GM06990 (cell line): ENCODE data around the gene ANXA2.
A peak's percentile ranks its signal among the peaks of the same experiment; 100 is the strongest.

Experiments
- DNase-seq: peaks from one replicate; pipeline ENCODE4 v3.0.0-alpha.2; 2011; ENCODE audit not compliant: insufficient read length; ENCODE audit errors: extremely low read depth
- H3K27me3 ChIP-seq: replicated peaks from 2 replicates; pipeline ENCODE4 v1.6.0; 2011; ENCODE audit warnings: low read length; ENCODE audit not compliant: control insufficient read depth, insufficient read depth
- H3K36me3 ChIP-seq: 2 replicates; pipeline ENCODE4 v1.5.1; 2011; ENCODE audit warnings: low read length; ENCODE audit not compliant: control insufficient read depth, insufficient read depth
- H3K4me3 ChIP-seq: replicated peaks from 2 replicates; pipeline ENCODE4 v1.5.1; 2011; ENCODE audit warnings: low read depth, mild to moderate bottlenecking, control low read depth, low read length
- CTCF ChIP-seq: IDR thresholded peaks from 2 replicates; pipeline ENCODE4 v1.5.1; 2011; ENCODE audit warnings: low read length, control low read depth, mild to moderate bottlenecking, inconsistent platforms; ENCODE audit not compliant: insufficient read depth, poor library complexity, severe bottlenecking

Gene ANXA2

GRCh38 chr15:60344987-60345386 is 52.8 kb downstream of the ANXA2 start:
- peaks cover 16% of the 10 kb centered on the region for H3K36me3 ChIP-seq

GRCh38 chr15:60344461-60344860 is 53.3 kb downstream of the ANXA2 start:
- Histone ChIP-seq H3K27me3 (no peaks in the 10 kb centered on the region), H3K36me3 (peaks cover 16% of the 10 kb centered on the region), H3K4me3 (no peak overlapping the region)
- no peak for DNase-seq
- TF ChIP-seq CTCF = no peak

More at GRCh38 chr15:60344987-60345386, 52.8 kb downstream of the ANXA2 start:
- no peak for DNase-seq
- Histone ChIP-seq H3K4me3 (no peak overlapping the region), H3K27me3 (no peaks in the 10 kb centered on the region)
- TF ChIP-seq CTCF = no peak

GRCh38 chr15:60343221-60343970 is 54.4 kb downstream of the ANXA2 start:
- H3K4me3 ChIP-seq = no peak overlapping the region
- H3K27me3 ChIP-seq = no peaks in the 10 kb centered on the region
- TF ChIP-seq CTCF = no peak
- peaks cover 16% of the 10 kb centered on the region for H3K36me3 ChIP-seq
- DNase-seq = no peak

GRCh38 chr15:60340207-60340921 is 57.4 kb downstream of the ANXA2 start:
- no peak for DNase-seq

GRCh38 chr15:60339236-60339635 is 58.5 kb downstream of the ANXA2 start:
- no peak for TF ChIP-seq CTCF
- Histone ChIP-seq H3K4me3 (no peak overlapping the region), H3K36me3 (no peaks in the 10 kb centered on the region), H3K27me3 (no peaks in the 10 kb centered on the region)
- no peak for DNase-seq

More at GRCh38 chr15:60340207-60340921, 57.4 kb downstream of the ANXA2 start:
- Histone ChIP-seq H3K4me3 (no peak overlapping the region), H3K27me3 (no peaks in the 10 kb centered on the region), H3K36me3 (no peaks in the 10 kb centered on the region)
- TF ChIP-seq CTCF = peak; percentile 21
